HG02884 (cell line): Measurements from ENCODE around the gene CIB4.

ENCODE experiments used
- ATAC-seq: cut with Tn5 transposase; IDR thresholded peaks from one replicate; pipeline ENCODE4 v1.9.1; 2021; ENCODE audit warnings: mild to moderate bottlenecking, moderate library complexity; ENCODE audit not compliant: unreplicated experiment

Gene CIB4

DNA sequence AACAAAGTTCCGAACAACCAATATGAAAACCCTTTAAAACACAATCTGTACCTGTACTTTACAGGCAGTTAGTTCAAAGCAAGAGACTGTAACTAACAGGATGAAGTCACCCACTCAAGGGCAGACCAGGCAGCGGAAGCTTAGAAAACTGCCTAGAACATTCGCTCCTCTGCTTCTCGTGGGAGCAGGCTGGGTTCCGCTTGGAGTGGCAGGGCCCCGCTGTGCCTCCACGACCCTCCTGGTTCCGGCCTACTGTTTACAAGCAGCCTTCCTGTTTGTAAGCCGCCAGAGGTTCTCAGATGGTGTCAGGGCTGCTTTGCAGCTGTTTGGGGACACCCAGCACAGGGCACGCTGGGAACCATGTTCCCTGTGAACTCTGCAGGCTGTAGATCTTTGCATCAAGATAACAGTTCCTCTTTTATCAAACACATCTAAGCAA is 31.3 kb downstream of the CIB4 start:
- no peak for ATAC-seq

DNA sequence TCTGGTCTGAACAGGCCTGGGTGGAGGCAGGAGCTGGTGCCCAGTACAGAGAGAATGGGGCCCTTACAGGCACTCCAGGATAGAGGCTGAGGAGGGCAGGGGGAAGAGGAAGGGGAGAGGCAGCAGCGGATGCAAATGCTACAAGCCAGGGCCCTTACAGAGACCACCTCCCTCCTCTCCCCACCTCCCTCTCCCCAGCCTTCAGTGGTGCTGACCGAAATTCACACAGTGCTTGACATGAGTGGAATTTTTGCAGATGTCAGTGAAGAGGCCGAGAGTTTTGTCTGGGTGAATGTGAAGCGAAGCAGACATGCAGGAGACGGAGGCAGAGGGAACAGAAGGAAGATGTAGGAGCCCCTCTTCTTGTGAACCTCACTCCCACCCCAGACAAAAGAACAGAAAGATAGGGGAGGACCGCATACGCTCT is 31.9 kb downstream of the CIB4 start:
- no peak for ATAC-seq

DNA sequence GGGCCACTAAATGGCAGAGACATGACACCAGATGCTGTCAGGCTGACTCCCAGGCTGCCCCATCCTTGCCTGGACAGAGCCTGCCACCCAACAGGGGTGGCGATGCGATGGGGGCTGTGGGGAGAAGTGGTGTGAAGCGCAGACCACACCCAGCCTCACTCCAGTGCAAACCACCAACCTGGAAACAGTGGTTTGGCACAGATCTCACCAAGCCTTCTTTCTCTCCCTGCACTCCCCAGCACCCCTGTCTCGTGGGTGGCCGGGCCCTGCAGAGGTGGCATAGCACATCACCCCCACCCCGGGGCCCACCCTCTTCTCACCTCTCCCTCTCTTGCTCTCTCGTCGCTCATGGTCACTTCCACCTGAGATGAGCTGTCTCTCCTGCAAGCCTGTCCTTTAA is 32.6 kb downstream of the CIB4 start:
- ATAC-seq = no peak

GRCh38 chr2:26607698-26608097 is 33.5 kb downstream of the CIB4 start:
- no peak for ATAC-seq

GRCh38 chr2:26606847-26607190 is 34.3 kb downstream of the CIB4 start:
- ATAC-seq = no peak

DNA sequence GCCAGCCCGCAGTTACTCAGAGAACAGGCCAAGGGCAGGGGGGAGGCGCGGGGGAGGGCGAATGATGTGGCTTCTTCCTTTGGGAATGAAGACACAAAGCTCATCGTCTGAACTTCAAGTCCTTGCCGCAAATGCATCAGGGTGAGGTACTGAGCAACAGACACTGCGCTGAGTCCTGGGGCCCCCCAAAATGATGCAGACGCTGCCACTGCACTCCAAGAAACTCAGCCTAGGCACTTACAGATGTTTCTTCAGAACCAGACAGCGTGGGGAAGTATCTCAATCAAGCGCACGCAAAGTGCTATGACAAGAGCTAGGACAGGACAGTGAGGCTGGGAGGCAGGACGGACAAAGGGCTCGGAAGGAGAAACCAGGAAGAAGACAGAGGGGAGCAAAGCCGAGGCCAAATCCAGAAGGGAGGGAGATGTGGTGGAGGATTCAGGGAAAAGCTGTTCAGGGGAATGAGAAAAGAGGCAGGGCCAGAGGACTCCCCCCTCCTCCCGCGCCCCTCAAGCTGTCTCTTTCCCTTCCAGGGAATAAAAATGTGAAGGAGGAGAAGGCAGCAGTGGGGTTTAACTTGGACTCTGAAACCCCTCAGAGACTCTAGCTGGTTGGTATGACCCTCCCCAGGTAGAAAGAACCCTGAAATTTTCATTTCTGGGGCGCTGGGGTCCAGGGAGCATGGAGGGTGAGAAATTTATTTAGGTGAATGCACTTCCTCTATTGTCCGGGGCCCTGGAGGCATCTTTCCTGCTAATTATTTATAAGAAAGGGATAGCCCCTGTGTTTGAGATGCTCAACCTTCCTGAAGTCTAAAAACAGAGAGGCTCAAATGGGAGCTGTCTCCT is 34.9 kb downstream of the CIB4 start:
- no peak for ATAC-seq

- no peak for ATAC-seq
Measured at GRCh38 chr2:26605195-26605998, 35.8 kb downstream of the CIB4 start.

GRCh38 chr2:26602575-26602974 is 38.6 kb downstream of the CIB4 start:
- no peak for ATAC-seq

DNA sequence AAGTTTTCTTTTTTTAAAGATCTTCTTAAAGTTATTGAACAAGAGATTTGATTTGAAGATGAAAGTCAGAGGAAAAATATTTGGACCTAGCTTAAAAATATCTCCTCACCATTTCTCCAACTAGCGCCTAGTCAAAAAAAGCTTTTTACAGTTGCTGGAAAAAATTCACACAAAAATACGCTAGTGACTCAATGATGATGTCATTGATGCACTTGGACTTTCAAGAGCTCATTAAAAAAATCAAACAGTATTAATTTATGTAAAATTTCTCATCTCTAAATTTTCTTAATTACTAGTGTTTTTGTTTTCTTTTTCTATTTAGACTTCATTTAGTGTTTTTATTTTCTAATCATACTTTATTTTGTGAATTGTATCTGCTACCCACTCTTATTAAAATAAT is 41.8 kb downstream of the CIB4 start:
- ATAC-seq = no peak

DNA sequence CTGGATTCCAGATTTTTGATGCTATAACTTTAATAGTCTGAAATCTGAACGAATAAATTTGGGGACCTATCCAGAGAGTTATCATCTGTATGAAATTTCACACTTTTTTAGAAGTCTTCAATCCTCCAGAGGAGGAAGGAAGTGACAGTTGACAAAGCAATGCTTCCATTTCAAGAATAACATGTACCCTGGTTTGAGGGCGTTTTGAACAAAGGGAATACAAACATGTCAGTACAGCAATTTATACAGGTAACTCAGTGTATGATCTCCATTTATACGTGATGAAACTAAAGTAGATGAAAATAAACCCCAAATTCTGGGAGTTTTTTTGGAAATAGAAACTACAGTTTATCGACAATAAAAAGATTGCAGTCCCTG is 42.2 kb downstream of the CIB4 start:
- no peak for ATAC-seq

- ATAC-seq = no peak
Measured at GRCh38 chr2:26598336-26598995, 42.7 kb downstream of the CIB4 start.

GRCh38 chr2:26597197-26597596 is 44.0 kb downstream of the CIB4 start:
- no peak for ATAC-seq

DNA sequence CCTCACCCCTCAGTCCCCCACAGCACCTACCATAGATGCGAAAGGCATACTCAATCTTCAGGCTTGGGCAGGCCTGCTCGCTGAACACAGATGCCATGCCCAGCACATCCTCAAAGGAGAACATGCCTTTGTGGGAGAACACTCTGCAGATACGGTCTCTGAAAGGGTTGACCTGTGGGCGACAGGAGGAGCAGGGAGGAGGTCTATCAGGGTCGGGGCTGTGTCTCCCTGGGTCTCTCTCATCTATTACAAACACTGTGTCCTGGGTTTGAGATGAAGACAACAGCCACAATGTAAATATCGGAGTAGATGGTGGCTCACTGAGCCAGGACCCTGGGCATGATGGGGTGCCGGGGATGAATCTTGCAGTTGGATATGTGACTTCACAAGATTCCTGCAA is 46.0 kb downstream of the CIB4 start:
- no peak for ATAC-seq

DNA sequence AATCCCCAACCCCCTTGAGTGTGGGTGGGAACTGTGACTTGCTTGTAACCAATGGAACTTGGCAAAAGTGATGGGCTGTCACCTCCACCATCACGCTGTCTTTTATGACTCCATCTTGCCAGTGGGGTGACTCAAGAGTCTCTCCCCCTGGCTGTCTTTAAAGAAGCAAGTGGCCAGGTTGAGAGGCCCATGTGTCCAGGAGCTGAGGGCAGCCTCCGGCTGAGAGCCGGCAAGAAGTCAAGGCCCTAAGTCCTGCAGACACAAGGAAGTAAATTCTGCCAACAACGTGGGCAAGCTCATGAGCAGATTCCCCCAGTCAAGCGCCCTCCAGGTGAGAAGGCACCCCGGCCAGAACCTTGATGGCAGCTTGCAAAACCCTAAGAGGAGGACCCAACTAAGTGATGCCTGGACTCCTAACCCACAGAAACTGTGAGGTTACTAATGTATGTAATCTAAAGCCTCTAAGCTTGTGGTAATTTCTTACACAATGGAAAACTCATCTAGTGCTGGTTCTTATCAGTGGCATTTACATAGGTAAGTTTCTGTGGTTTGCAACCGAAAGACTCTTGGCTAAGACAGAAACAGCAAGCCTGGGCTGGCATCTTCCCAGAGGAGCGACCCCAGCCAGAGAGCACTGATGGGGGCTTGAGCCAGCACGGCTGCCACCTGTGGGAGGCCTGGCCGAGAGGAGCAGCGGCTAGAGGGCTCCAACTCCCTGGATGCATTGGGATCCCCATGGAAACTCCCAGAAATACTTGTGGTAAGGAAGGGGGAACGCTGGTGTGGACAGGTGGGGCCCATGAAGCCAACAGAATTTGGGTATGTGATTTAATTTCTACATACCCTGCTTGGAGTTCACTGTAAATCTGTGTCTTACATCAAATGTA is 49.3 kb downstream of the CIB4 start:
- no peak for ATAC-seq

DNA sequence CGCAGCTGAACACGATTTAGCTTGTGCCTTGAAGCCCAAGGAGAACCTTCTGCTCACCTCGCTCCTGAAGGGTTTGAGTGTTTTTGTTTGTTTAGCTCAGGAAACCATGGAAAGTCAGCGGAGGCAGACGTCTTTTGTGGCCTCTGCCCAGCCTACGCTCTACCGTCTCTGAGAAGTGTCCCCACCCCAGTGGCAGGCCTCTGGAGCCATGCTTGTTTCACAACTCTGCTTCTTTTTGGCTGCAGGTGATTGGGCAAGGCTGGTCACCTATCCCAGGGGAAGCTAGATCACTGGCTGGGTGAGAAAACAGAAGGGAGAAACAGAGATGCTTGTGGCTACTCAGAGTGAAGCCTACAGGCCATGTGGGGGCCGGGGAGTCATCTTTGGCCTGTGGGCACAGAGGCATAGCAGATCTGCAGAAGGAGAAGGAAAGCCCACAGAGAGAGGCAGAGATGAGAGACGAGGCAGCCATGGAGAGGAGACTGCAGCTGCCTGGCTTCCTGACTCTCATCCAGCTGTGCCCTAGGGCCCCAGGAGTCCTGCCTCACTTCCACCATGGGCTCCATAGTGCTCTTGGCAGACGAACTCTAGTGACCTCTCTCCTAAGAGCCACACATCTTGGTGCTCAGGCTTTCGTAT is 50.1 kb downstream of the CIB4 start:
- ATAC-seq = no peak

- ATAC-seq = no peak
Measured at GRCh38 chr2:26590508-26590907, 50.7 kb downstream of the CIB4 start.

GRCh38 chr2:26588576-26588975 is 52.6 kb downstream of the CIB4 start:
- no peak for ATAC-seq

DNA sequence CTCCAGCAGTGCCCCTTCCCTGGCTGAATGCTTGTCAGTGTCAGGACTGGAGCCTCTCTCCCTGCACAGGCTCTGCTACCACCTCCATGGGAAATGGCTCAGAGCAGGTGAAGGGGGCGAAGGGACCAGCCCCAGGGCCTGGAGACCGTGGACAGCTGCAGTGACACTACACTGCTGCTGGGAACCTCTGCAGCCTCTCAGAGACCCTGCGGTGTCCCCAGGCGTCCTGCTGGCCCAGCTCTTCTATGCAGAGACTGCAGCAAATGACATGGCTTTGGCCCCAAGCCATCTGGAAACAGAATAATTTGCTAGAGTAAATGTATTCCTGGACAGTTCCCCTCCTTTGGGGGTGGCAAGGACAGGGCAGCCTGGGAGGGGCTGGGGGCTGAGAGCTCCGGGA is 53.2 kb downstream of the CIB4 start:
- ATAC-seq = no peak

- no peak for ATAC-seq
Measured at GRCh38 chr2:26585966-26586365, 55.2 kb downstream of the CIB4 start.

- no peak for ATAC-seq
Measured at GRCh38 chr2:26585100-26585499, 56.1 kb downstream of the CIB4 start.
